K562 (cell line): ENCODE measurements around the gene FRK.

Experiments
- BHLHE40 ChIP-seq: IDR thresholded peaks from 2 replicates; pipeline ENCODE4 v1.6.1; 2011; ENCODE audit warnings: low read length, improper control_type of control experiment
- CBX8 ChIP-seq: fragments of 200-600 bp; sonication (generic); IDR thresholded peaks from 2 replicates; pipeline ENCODE4 v1.6.1; 2012; ENCODE audit warnings: borderline replicate concordance, mixed run types, low read depth, mild to moderate bottlenecking, moderate library complexity, mixed read lengths, low read length, control low read depth, inconsistent platforms; ENCODE audit not compliant: poor library complexity, severe bottlenecking; ENCODE audit errors: extremely low read depth
- EP300 ChIP-seq: IDR thresholded peaks from 2 replicates; pipeline ENCODE4 v1.6.1; 2012; ENCODE audit warnings: low read length, improper control_type of control experiment
- ETV6 ChIP-seq, 3 experiments: fragments of 150-350 bp in 1 of 3; sonication (generic) in 1 of 3; formaldehyde crosslinking in 1 of 3; IDR thresholded peaks; 2 replicates each; pipeline versions ENCODE4 v1.6.1 to v1.8.0; 2014 to 2022; ENCODE audit warnings: borderline replicate concordance in 2 of 3, low read depth in 2 of 3, antibody characterized with exemption in 1 of 3, low read length in 1 of 3, mild to moderate bottlenecking in 1 of 3, missing genetic modification reagents in 1 of 3
- FOS ChIP-seq: IDR thresholded peaks from 3 replicates; pipeline ENCODE4 v1.6.1; 2011; ENCODE audit not compliant: insufficient read length; ENCODE audit errors: extremely low read depth
- FOXK2 ChIP-seq, 2 experiments: fragments of 450-650 bp; IDR thresholded peaks in 1 of 2; conservative IDR thresholded peaks in 1 of 2; 2 replicates each; pipeline ENCODE4 v1.6.1; 2016; ENCODE audit warnings: low read depth in 2 of 2, mild to moderate bottlenecking in 1 of 2
- KAT8 ChIP-seq: fragments of 450-650 bp; IDR thresholded peaks from 2 replicates; pipeline ENCODE4 v1.6.1; 2016; ENCODE audit warnings: low read depth, mild to moderate bottlenecking
- PRPF4 ChIP-seq: fragments of 200-400 bp; formaldehyde crosslinking; IDR thresholded peaks from one replicate; pipeline ENCODE4 v1.6.1; 2017; ENCODE audit warnings: low read length, low read depth, mild to moderate bottlenecking; ENCODE audit not compliant: insufficient read depth, poor library complexity, severe bottlenecking
- RUNX1 ChIP-seq: sonication (generic); IDR thresholded peaks from 2 replicates; pipeline ENCODE4 v1.6.1; 2016; ENCODE audit warnings: antibody characterized with exemption, low read depth
- SMC3 ChIP-seq: conservative IDR thresholded peaks from 2 replicates; pipeline ENCODE4 v1.6.1; 2011; ENCODE audit warnings: low read depth, low read length, improper control_type of control experiment; ENCODE audit not compliant: insufficient read depth
- USF2 ChIP-seq: sonication (generic); formaldehyde crosslinking; IDR thresholded peaks from 2 replicates; pipeline ENCODE4 v1.5.0; 2020; ENCODE audit warnings: missing genetic modification reagents
- ZNF263 ChIP-seq: sonication (generic); formaldehyde crosslinking; IDR thresholded peaks from 2 replicates; pipeline ENCODE4 v1.8.0; 2022; ENCODE audit warnings: mild to moderate bottlenecking, missing genetic modification reagents, borderline replicate concordance
- ZNF780A ChIP-seq: fragments of 250-450 bp; sonication (Bioruptor Pico); IDR thresholded peaks from 2 replicates; pipeline ENCODE4 v1.5.0; 2021; ENCODE audit warnings: mild to moderate bottlenecking

- TF ChIP-seq SMC3 (no peak), USF2 (CRISPR knock-in tag) (no peak), PRPF4 (no peak), ZNF263 (CRISPR knock-in tag) (no peak), KAT8 (no peak), CBX8 (no peak), FOXK2 (conservative IDR thresholded peaks at IDR 0.05 in 1 of 2, IDR thresholded peaks at IDR 0.05 in 1 of 2; ENCODE audit: low read depth in 2 of 2) (no peak), RUNX1 (no peak), EP300 (no peak), FOS (no peak), ETV6 (IDR thresholded peaks at IDR 0.05; ENCODE audit: borderline replicate concordance in 1 of 2, low read depth in 2 of 2, low read length in 1 of 2) (no peak), ETV6 (CRISPR knock-in tag; IDR thresholded peaks at IDR 0.05; ENCODE audit: borderline replicate concordance) (no peak), BHLHE40 (no peak), ZNF780A (no peak)
Observed at GRCh38 chr6:115999235-115999634, 61.5 kb downstream of the FRK start.
